ENCODE measurements around the gene FBXL13. TPM values are rescaled to one million over a fixed set of nuclear protein-coding genes. Genes with fewer than 3 reads are reported as not detected.
A peak's percentile ranks its signal among the peaks of the same experiment; 100 is the strongest.

Gene FBXL13
- total RNA-seq, 1 donor = 2.2 TPM

- Histone ChIP-seq H3K79me2 (ENCODE audit: insufficient read depth, low read length) (no peaks in the 10 kb centered on the region), H4K20me1 (ENCODE audit: insufficient read depth, low read length) (no peaks in the 10 kb centered on the region), H2AFZ (ENCODE audit: low read length) (no peak overlapping the region), H3K4me3 (ENCODE audit: insufficient read depth, low read length) (no peak overlapping the region), H3K27me3 (ENCODE audit: insufficient read depth, low read length) (no peaks in the 10 kb centered on the region), H3K36me3 (ENCODE audit: insufficient read depth, low read length) (no peaks in the 10 kb centered on the region), H3K9me3 (ENCODE audit: low read depth, low read length) (no peaks in the 10 kb centered on the region), H3K4me1 (ENCODE audit: insufficient read depth, low read length) (peaks cover 30% of the 10 kb centered on the region), H3K4me2 (ENCODE audit: insufficient read depth, low read length) (no peak overlapping the region), H3K27ac (ENCODE audit: low read depth, low read length) (no peak overlapping the region)
- no peak for TF ChIP-seq CTCF (IDR thresholded peaks at IDR 0.05; ENCODE audit: extremely low read depth, low read depth, low read length)
- DNase-seq (ENCODE audit: insufficient read length, low spot score, missing footprints) = no peak
These were observed 236.8 kb downstream of the FBXL13 start for GRCh38 chr7:102837802-102838201.

GRCh38 chr7:102836977-102837376 lies 237.6 kb downstream of the FBXL13 start:
- Histone ChIP-seq H3K4me1 (ENCODE audit: insufficient read depth, low read length) (peaks cover 30% of the 10 kb centered on the region), H3K27ac (ENCODE audit: low read depth, low read length) (peak overlapping the region; percentile 58), H3K36me3 (ENCODE audit: insufficient read depth, low read length) (no peaks in the 10 kb centered on the region), H3K9me3 (ENCODE audit: low read depth, low read length) (no peaks in the 10 kb centered on the region), H4K20me1 (ENCODE audit: insufficient read depth, low read length) (no peaks in the 10 kb centered on the region), H3K4me3 (ENCODE audit: insufficient read depth, low read length) (no peak overlapping the region), H3K27me3 (ENCODE audit: insufficient read depth, low read length) (no peaks in the 10 kb centered on the region), H3K4me2 (ENCODE audit: insufficient read depth, low read length) (peak overlapping the region; percentile 55), H2AFZ (ENCODE audit: low read length) (no peak overlapping the region), H3K79me2 (ENCODE audit: insufficient read depth, low read length) (no peaks in the 10 kb centered on the region)
- TF ChIP-seq CTCF (IDR thresholded peaks at IDR 0.05; ENCODE audit: extremely low read depth, low read depth, low read length) = no peak
- no peak for DNase-seq (ENCODE audit: insufficient read length, low spot score, missing footprints)

- DNase-seq (ENCODE audit: insufficient read length, low spot score, missing footprints) = peak; percentile 62
- peaks cover 30% of the 10 kb centered on the region for H3K4me1 ChIP-seq (ENCODE audit: insufficient read depth, low read length)
- H3K27ac ChIP-seq (ENCODE audit: low read depth, low read length) = peak overlapping the region; percentile 58
- no peaks in the 10 kb centered on the region for H3K36me3 ChIP-seq (ENCODE audit: insufficient read depth, low read length)
- no peak overlapping the region for H3K4me3 ChIP-seq (ENCODE audit: insufficient read depth, low read length)
- H4K20me1 ChIP-seq (ENCODE audit: insufficient read depth, low read length) = no peaks in the 10 kb centered on the region
- H3K79me2 ChIP-seq (ENCODE audit: insufficient read depth, low read length) = no peaks in the 10 kb centered on the region
- no peaks in the 10 kb centered on the region for H3K27me3 ChIP-seq (ENCODE audit: insufficient read depth, low read length)
- TF ChIP-seq CTCF (IDR thresholded peaks at IDR 0.05; ENCODE audit: extremely low read depth, low read depth, low read length) = no peak
- no peak overlapping the region for H2AFZ ChIP-seq (ENCODE audit: low read length)
- no peaks in the 10 kb centered on the region for H3K9me3 ChIP-seq (ENCODE audit: low read depth, low read length)
- peak overlapping the region; percentile 55 for H3K4me2 ChIP-seq (ENCODE audit: insufficient read depth, low read length)
These were observed 238.2 kb downstream of the FBXL13 start for GRCh38 chr7:102836191-102836919.

GRCh38 chr7:102834999-102835398 lies 239.6 kb downstream of the FBXL13 start:
- H3K9me3 ChIP-seq (ENCODE audit: low read depth, low read length) = no peaks in the 10 kb centered on the region
- peak overlapping the region; percentile 63 for H3K27ac ChIP-seq (ENCODE audit: low read depth, low read length)
- H2AFZ ChIP-seq (ENCODE audit: low read length) = no peak overlapping the region
- H3K36me3 ChIP-seq (ENCODE audit: insufficient read depth, low read length) = no peaks in the 10 kb centered on the region
- peak overlapping the region; percentile 58 for H3K4me2 ChIP-seq (ENCODE audit: insufficient read depth, low read length)
- H3K4me3 ChIP-seq (ENCODE audit: insufficient read depth, low read length) = no peak overlapping the region
- no peaks in the 10 kb centered on the region for H4K20me1 ChIP-seq (ENCODE audit: insufficient read depth, low read length)
- no peaks in the 10 kb centered on the region for H3K79me2 ChIP-seq (ENCODE audit: insufficient read depth, low read length)
- no peaks in the 10 kb centered on the region for H3K27me3 ChIP-seq (ENCODE audit: insufficient read depth, low read length)
- H3K4me1 ChIP-seq (ENCODE audit: insufficient read depth, low read length) = peaks cover 30% of the 10 kb centered on the region
- DNase-seq (ENCODE audit: insufficient read length, low spot score, missing footprints) = peak; percentile 64
- no peak for TF ChIP-seq CTCF (IDR thresholded peaks at IDR 0.05; ENCODE audit: extremely low read depth, low read depth, low read length)

Measured in osteoblast (primary cell).